Endothelial cell of umbilical vein (primary cell): ENCODE measurements around the gene SLC47A2. TPM values are rescaled to one million over a fixed set of nuclear protein-coding genes. Genes with fewer than 3 reads are reported as not detected.

ENCODE experiments used
- BruUV-seq: library from RNA; stranded (reverse); fragments of 400-500 nt; replicated peaks from 2 replicates; lab custom pipeline; 2021; lab: Mats Ljungman, UMichigan
- CTCF ChIA-PET: fragments of 300-600, 350-600 bp; sonication (Branson Sonifier 250); formaldehyde crosslinking; loops from one replicate; lab custom pipeline; 2021; ENCODE audit warnings: antibody characterized with exemption, inconsistent platforms; lab: Charles Lee
- POLR2A ChIA-PET: fragments of 300-600, 350-600 bp; sonication (Branson Sonifier 250); formaldehyde crosslinking; loops from one replicate; lab custom pipeline; 2021; ENCODE audit warnings: antibody characterized with exemption, inconsistent platforms; lab: Charles Lee
- DNase-seq: peaks from one replicate; pipeline ENCODE4 v3.0.0-alpha.2; 2011; ENCODE audit warnings: low read depth, low spot score
- FAIRE-seq: peaks from 2 replicates; lab custom pipeline; 2011; peaks lifted over from hg19 to GRCh38; lab: Jason Lieb, UNC
- H2AFZ ChIP-seq: 2 replicates; pipeline ENCODE4 v1.6.0; 2012; ENCODE audit warnings: low read depth, low read length, control low read depth, inconsistent platforms
- H3K27ac ChIP-seq: 2 replicates; pipeline ENCODE4 v1.5.1; 2011; ENCODE audit warnings: low read depth, mild to moderate bottlenecking, control low read depth, low read length, moderate library complexity; ENCODE audit not compliant: insufficient read depth
- H3K27me3 ChIP-seq, 2 experiments: 2 replicates each; pipeline versions ENCODE4 v1.6.0 to v1.6.1; 2011; ENCODE audit warnings: low read length in 2 of 2, mixed read lengths in 1 of 2; ENCODE audit not compliant: control insufficient read depth in 2 of 2, insufficient read depth in 2 of 2
- H3K36me3 ChIP-seq, 2 experiments: 2 replicates in 1 of 2; 3 replicates in 1 of 2; pipeline ENCODE4 v1.5.1; 2011; ENCODE audit warnings: low read length in 2 of 2, mild to moderate bottlenecking in 1 of 2, moderate library complexity in 1 of 2; ENCODE audit not compliant: control insufficient read depth in 2 of 2, insufficient read depth in 2 of 2; ENCODE audit errors: extremely low read depth in 1 of 2
- H3K4me1 ChIP-seq: 3 replicates; pipeline ENCODE4 v1.5.1; 2011; ENCODE audit warnings: mild to moderate bottlenecking, low read length; ENCODE audit not compliant: control insufficient read depth, insufficient read depth; ENCODE audit errors: extremely low read depth
- H3K4me2 ChIP-seq: 2 replicates; pipeline ENCODE4 v1.6.1; 2011; ENCODE audit warnings: low read length, control low read depth, mixed read lengths; ENCODE audit not compliant: insufficient read depth
- H3K4me3 ChIP-seq, 3 experiments: fragments of 200-600 bp in 1 of 3; sonication (generic), shearing (Covaris generic) in 1 of 3; replicated peaks in 1 of 3; 2 replicates each; pipeline ENCODE4 v1.5.1; 2011 to 2016; ENCODE audit warnings: control low read depth in 3 of 3, low read length in 3 of 3, mild to moderate bottlenecking in 2 of 3, inconsistent platforms in 1 of 3, low read depth in 1 of 3, moderate library complexity in 1 of 3; ENCODE audit not compliant: insufficient read depth in 1 of 3
- H3K79me2 ChIP-seq: 2 replicates; pipeline ENCODE4 v1.6.0; 2012; ENCODE audit warnings: low read length, inconsistent platforms; ENCODE audit not compliant: control insufficient read depth, insufficient read depth
- H3K9ac ChIP-seq: replicated peaks from 2 replicates; pipeline ENCODE3; 2011; ENCODE audit warnings: low read length, control low read depth; ENCODE audit not compliant: insufficient read depth; ENCODE audit errors: extremely low read depth
- H3K9me1 ChIP-seq: replicated peaks from 3 replicates; pipeline ENCODE4 v1.6.0; 2011; ENCODE audit warnings: mild to moderate bottlenecking, low read length; ENCODE audit not compliant: control insufficient read depth, insufficient read depth; ENCODE audit errors: extremely low read depth
- H3K9me3 ChIP-seq: replicated peaks from 2 replicates; pipeline ENCODE4 v1.5.1; 2012; ENCODE audit warnings: low read length, inconsistent platforms; ENCODE audit not compliant: control insufficient read depth, insufficient read depth
- H4K20me1 ChIP-seq: replicated peaks from 2 replicates; pipeline ENCODE3; 2011; ENCODE audit warnings: mild to moderate bottlenecking, low read length; ENCODE audit not compliant: control insufficient read depth, insufficient read depth; ENCODE audit errors: extremely low read depth
- EZH2 ChIP-seq: IDR thresholded peaks from 2 replicates; pipeline ENCODE4 v1.6.1; 2012; ENCODE audit warnings: borderline replicate concordance, low read depth, mild to moderate bottlenecking, moderate library complexity, low read length, inconsistent platforms; ENCODE audit not compliant: severe bottlenecking
- GATA2 ChIP-seq: IDR thresholded peaks from 2 replicates; pipeline ENCODE4 v1.7.0; 2011; ENCODE audit warnings: low read depth, mild to moderate bottlenecking, moderate library complexity, mixed read lengths, low read length; ENCODE audit not compliant: insufficient read length, insufficient read depth
- dilution Hi-C: fragments of 300-500 bp; cut with MboI; formaldehyde crosslinking; loops from one replicate; pipeline ENCODE4 v1.15.0; 2019; ENCODE audit warnings: low sequenced_read_pairs; ENCODE audit not compliant: extremely low pct_ligation_motif_present
- intact Hi-C: fragments of 100-400 bp; cut with micrococcal nuclease; formaldehyde crosslinking; loops from one replicate; pipeline ENCODE4 v1.10.0; 2022
- polyA plus RNA-seq, 4 experiments: library from polyadenylated mRNA; depleted of rRNA in 3 of 4; stranded (reverse) in 3 of 4; unstranded in 1 of 4; fragments of >200 nt; gene quantifications; 2 replicates each; pipeline versions ENCODE4 v1.2.1 to v1.2.3, GENCODE V29; 2011 to 2012; ENCODE audit warnings: missing spikeins in 1 of 4
- total RNA-seq: library from RNA; stranded (reverse); gene quantifications from 2 replicates; pipeline ENCODE4 v1.2.3, GENCODE V29; 2021
- TF ChIP-seq, protein P1 (sequence below), 2 donors: IDR thresholded peaks; 1 replicate in 1 of 2; 2 replicates in 1 of 2; pipeline ENCODE4 v1.5.1; 2011; ENCODE audit warnings: low read length in 2 of 2, mild to moderate bottlenecking in 2 of 2, moderate library complexity in 2 of 2, control low read depth in 1 of 2, inconsistent platforms in 1 of 2, low read depth in 1 of 2; ENCODE audit not compliant: insufficient read depth in 1 of 2; ENCODE audit errors: extremely low read depth in 1 of 2

The SLC47A2 gene
- total and polyA plus RNA-seq, 2 donors (not counting 3 experiments of a cell fraction or from before 2014, with no cell fraction given), result not detected

DNA sequence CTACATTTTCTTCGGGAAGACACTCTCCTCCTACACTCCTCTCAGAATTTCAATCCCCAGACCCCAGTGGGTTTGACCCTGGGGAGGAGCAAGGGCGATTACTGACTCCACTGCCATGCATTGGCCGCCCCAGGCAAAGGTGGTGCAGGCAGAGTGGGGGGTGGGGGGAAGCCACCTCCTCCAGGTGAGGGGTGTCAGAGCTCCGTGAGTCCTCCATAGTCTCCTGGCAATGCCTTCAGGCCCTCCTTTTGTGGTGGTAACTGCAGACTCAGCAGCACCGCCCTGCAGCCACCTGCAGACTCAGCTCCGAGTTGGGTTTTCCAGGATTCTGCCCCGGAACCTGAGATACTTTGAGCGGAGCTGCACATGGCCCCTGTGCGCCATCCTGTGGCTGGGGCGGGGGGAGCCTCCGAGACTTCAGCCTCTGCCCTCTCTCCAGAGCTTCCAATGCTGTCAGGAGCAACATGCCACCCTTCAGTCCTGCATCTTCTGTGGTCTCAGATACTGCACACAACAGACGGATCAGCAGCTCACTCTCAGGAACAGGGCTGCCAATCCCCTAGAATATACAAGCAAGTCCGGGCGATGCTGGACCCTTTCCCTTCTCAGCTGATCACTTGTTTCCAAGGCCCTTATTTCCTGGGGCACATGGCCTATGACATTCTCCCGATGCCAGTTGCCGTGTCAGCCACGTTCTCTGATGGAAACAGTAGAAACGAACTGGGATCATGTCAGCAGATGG lies 2.4 kb upstream of the SLC47A2 start:
- no TSS peak for BruUV-seq

More for the DNA sequence above, 2.4 kb upstream of the SLC47A2 start:
- Histone ChIP-seq H2AFZ (no peak overlapping the region), H3K4me2 (no peak overlapping the region), H3K9me3 (no peaks in the 10 kb centered on the region), H3K27me3 (no peaks in the 10 kb centered on the region), H3K4me3 (no peak overlapping the region), H3K4me1 (no peaks in the 10 kb centered on the region), H3K9me1 (no peaks in the 10 kb centered on the region), H4K20me1 (no peaks in the 10 kb centered on the region), H3K36me3 (no peaks in the 10 kb centered on the region), H3K9ac (no peak overlapping the region), H3K27ac (no peak overlapping the region), H3K79me2 (no peaks in the 10 kb centered on the region)
- DNase-seq (no peak), FAIRE-seq (no peak)
- dilution Hi-C loops, result no loop called here
- POLR2A ChIA-PET, result no interaction called here
- intact Hi-C loops, result no loop called here
- TF ChIP-seq, protein P1, sequence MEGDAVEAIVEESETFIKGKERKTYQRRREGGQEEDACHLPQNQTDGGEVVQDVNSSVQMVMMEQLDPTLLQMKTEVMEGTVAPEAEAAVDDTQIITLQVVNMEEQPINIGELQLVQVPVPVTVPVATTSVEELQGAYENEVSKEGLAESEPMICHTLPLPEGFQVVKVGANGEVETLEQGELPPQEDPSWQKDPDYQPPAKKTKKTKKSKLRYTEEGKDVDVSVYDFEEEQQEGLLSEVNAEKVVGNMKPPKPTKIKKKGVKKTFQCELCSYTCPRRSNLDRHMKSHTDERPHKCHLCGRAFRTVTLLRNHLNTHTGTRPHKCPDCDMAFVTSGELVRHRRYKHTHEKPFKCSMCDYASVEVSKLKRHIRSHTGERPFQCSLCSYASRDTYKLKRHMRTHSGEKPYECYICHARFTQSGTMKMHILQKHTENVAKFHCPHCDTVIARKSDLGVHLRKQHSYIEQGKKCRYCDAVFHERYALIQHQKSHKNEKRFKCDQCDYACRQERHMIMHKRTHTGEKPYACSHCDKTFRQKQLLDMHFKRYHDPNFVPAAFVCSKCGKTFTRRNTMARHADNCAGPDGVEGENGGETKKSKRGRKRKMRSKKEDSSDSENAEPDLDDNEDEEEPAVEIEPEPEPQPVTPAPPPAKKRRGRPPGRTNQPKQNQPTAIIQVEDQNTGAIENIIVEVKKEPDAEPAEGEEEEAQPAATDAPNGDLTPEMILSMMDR (IDR thresholded peaks at IDR 0.05; ENCODE audit: extremely low read depth in 1 of 2, insufficient read depth in 1 of 2, low read depth in 1 of 2, low read length in 2 of 2), result peak in 1 of 2 donors; percentile 4
- TF ChIP-seq EZH2 (no peak), GATA2 (no peak)
- CTCF ChIA-PET, result interaction anchor here (1.0 to 1.5 kb wide), 2 partner anchors 9 to 208 kb away, joined by 3 to 5 read pairs; no protein-coding TSS in a partner anchor
